ENCODE measurements around the gene OTX1. TPM values are rescaled to one million over a fixed set of nuclear protein-coding genes. Genes with fewer than 3 reads are reported as not detected.
"Not testable (repeated sequence)": the region's sequence is repeated elsewhere in the genome, so short reads cannot be mapped to it uniquely, and the experiment has no call there.

Gene OTX1
- total RNA-seq, 1 donor from 2014 or later, result 4.8 TPM

GRCh38 chr2:63058921-63059792 is 8.5 kb downstream of the OTX1 start:
- DNase-seq (ENCODE audit: low spot score), result no peak

DNA sequence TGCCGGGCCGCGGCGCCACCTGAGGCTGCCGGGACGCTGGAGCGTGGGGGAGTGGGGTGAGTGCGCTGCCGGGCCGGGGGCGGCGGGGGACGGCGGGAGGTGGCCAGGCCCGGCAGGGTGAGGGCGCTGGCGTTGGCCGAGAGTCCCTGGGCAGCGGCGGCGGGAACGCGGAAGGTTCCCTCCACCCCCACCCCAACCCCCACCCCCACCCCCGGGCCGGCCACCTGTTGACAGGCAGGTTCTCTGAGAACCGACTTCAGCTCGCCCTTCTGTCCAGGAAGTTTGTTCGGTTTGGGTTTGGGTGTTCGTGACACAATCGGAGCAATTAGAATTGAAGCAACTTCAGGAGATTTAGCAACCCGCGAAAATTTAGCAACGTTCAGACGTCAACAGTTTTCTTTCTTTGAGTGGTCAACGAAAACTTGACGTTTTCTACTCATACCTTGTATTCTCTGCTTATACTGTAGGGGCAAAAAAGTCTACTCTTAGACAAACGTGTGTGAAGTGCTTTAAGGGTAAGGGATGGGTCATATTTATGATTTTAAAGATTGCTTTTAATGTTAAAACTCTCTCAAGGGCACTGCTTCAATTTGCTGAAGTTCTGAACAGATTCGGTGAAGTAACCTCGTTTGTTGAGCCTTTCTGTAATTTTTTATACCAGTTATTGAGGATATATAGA is 9.3 kb downstream of the OTX1 start:
- peak; percentile 28 for DNase-seq (ENCODE audit: low spot score)

- no peak for DNase-seq (ENCODE audit: low spot score)
Measured at GRCh38 chr2:63060472-63060991, 9.9 kb downstream of the OTX1 start.

- no peak for DNase-seq (ENCODE audit: low spot score)
Measured at GRCh38 chr2:63064197-63064596, 13.6 kb downstream of the OTX1 start.

GRCh38 chr2:63064661-63065060 is 14.0 kb downstream of the OTX1 start:
- DNase-seq (ENCODE audit: low spot score), result no peak

DNA sequence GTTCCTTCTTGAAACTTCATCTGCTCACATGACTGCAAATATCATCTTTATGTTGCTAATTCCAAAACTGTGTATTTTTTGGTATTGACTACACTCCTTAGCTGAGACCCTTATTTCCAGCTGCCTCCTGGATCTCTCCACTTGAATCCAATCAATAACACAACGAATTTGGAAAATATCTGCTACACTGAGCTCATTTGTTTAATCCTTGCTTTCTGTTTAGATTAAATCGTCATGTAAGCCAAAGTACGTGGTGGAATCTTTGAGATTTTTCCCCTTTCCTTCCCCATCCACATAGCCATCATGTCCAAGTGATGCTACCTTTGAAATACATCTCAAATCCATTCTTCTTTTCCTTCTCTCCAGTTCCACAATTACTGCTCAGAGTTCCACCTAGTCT is 15.6 kb downstream of the OTX1 start:
- DNase-seq (ENCODE audit: low spot score), result no peak

DNA sequence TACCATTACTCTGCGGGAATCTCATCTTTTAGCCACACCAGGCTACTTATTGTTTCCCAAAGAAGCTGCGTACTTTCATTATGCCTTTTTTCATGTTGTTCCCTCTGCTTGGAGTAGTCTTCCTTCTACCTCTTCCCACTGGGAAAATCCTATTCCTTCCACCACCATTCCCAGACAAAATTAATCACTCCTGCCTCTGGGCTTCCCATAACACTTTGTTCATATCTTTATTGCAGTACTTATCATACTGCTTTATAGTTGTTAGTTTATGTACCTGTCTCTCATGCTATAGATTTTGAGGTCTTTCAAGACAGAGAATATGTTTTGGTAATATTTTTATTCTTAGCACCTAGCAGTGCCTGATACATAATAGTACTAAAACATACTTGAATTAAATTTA is 16.2 kb downstream of the OTX1 start:
- no peak for DNase-seq (ENCODE audit: low spot score)

- DNase-seq (ENCODE audit: low spot score), result no peak
Measured at GRCh38 chr2:63071664-63072063, 21.0 kb downstream of the OTX1 start.

DNA sequence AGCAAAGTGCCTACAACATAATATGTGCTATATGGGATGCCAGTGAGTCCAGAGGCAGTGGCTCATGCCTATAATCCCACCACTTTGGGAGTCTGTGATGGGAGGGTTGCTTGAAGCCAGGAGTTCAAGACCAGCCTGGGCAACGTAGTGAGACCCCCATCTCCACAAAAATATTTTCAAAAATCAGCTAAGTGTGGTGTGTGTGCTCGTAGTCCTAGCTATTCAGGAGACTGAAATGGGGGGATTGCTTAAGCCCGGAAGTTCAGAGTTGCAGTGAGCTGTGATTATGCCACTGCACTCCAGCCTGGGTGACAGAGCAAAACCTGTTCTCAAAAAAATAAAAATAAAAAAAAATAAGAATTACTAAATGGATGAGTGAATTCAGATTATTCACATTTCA is 23.4 kb downstream of the OTX1 start:
- DNase-seq (ENCODE audit: low spot score), result no peak

DNA sequence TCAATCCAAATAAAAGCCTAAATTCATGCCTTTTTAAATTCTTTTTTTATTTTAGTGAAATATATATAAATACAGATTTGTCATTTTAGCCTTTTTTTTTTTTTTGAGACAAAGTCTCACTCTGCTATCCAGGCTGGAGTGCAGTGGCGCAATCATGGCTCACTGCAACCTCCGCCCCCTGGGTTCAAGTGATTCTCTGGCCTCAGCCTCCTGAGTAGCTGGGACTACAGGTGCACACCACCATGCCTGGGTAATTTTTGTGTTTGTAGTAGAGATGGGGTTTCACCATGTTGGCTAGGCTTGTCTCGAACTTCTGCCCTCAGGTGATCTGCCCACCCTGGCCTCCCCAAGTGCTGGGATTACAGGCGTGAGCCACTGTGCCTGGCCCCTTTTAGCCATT is 23.8 kb downstream of the OTX1 start:
- not testable (repeated sequence) for DNase-seq (ENCODE audit: low spot score)

GRCh38 chr2:63078852-63079606 is 28.4 kb downstream of the OTX1 start:
- DNase-seq (ENCODE audit: low spot score), result no peak

- no peak for DNase-seq (ENCODE audit: low spot score)
Measured at GRCh38 chr2:63081404-63081803, 30.8 kb downstream of the OTX1 start.

- no peak for DNase-seq (ENCODE audit: low spot score)
Measured at GRCh38 chr2:63086687-63087086, 36.1 kb downstream of the OTX1 start.

DNA sequence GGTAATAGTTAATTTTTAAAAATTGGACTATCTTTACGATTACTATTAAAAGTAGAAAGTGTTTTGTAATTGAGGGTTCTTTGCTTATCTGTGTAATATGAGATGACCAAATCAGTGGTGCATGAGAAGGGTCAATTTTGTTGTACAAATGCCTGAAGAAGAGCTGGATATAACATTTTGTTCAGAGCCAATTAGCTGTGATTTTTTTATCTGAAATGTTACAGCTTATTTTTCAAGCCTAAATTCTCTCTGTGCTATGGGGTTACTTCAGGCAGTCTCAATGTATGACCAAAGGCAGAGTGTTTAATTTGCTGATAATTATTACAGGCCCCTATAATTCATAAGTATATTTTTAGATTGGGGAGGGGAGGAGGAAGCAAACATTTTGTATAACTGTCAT is 41.8 kb downstream of the OTX1 start:
- no peak for DNase-seq (ENCODE audit: low spot score)

DNA sequence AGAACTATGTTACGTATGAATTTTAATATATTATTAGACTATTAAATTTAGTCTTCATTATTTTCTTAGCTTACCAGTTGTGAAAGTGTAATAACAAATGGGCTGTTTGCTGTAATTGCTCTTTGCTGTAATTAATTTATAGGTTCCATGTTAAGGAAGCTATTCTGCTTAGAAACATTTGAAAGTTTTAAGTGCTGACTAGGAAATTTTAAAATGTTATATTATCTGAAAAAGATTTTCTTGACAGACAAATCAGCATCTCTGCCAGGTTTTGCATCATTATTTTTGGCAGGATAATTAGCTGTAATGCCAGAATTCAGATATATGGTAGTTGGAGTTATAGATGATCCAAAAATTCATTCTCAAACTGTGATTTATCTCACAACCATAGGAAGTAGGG is 42.2 kb downstream of the OTX1 start:
- no peak for DNase-seq (ENCODE audit: low spot score)

DNA sequence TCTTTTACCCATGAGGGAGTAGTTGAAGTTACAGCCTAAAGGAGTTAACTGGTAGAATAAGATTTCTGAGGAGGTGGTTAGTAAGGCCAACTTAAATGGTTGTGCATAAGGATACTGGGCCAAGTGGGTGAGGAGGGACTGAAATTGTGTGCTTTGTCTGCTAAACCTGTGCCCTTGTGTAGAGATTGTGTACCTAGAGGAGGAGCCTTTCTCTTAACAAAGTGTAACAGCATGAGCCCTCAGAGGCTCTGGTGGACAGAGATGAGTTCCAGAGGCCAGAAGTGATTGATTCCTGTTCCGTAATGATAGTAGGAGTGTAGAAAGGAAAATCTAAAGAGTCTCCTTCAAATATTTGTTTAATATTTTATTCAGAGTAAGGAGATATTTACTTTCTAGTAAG is 42.9 kb downstream of the OTX1 start:
- DNase-seq (ENCODE audit: low spot score), result no peak

GRCh38 chr2:63096491-63096890 is 45.9 kb downstream of the OTX1 start:
- no peak for DNase-seq (ENCODE audit: low spot score)

GRCh38 chr2:63099032-63099431 is 48.4 kb downstream of the OTX1 start:
- no peak for DNase-seq (ENCODE audit: low spot score)

DNA sequence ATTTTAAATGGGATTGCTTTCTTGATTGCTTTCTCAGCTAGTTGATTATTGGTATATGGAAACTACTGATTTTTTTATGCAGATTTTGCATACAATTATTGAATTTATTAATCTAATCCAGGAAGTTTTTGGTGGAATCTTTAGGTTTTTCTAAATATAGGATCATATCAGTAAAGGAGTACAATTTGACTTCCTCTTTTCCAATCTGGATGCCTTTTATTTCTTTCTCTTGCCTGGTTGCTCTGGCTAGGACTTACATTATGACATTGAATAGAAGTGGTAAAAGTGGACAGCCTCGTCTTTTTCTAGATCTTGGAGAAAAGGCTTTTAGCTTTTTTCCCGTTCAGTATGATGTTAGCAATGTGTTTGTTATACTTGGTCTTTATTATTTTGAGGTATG is 51.3 kb downstream of the OTX1 start:
- DNase-seq (ENCODE audit: low spot score), result no peak

DNA sequence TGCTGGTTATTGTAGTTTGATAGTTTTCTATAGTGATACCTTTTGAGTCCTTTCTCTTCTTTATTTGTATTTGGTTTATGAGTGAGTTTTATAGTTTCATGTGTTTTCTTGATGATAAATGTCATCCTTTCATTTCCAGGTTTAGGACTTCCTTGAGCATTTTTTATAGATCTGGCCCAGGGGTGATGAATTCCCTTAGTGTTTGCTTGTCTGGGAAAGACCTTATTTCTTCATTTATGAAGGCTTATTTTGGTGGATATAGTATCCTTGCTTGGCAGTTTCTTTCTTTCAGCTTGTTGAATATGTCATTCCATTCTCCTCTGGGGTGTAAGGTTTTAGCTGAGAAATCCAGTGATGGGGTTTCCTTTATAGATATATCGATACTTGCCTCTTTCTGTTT is 53.9 kb downstream of the OTX1 start:
- no peak for DNase-seq (ENCODE audit: low spot score)

Data from umbilical cord (tissue), 2 donors.